GM12892 (cell line): ENCODE data around the gene TNK2.

Experiments
- POLR2A ChIP-seq: IDR thresholded peaks from 2 replicates; pipeline ENCODE4 v1.6.1; 2011; ENCODE audit warnings: low read depth, low read length, control low read depth
- POLR2AphosphoS5 ChIP-seq: IDR thresholded peaks from 2 replicates; pipeline ENCODE4 v1.6.1; 2011; ENCODE audit warnings: low read depth, low read length, control low read depth
- TAF1 ChIP-seq: IDR thresholded peaks from 2 replicates; pipeline ENCODE4 v1.6.1; 2011; ENCODE audit warnings: low read depth, mild to moderate bottlenecking, control low read depth, low read length, borderline replicate concordance

DNA sequence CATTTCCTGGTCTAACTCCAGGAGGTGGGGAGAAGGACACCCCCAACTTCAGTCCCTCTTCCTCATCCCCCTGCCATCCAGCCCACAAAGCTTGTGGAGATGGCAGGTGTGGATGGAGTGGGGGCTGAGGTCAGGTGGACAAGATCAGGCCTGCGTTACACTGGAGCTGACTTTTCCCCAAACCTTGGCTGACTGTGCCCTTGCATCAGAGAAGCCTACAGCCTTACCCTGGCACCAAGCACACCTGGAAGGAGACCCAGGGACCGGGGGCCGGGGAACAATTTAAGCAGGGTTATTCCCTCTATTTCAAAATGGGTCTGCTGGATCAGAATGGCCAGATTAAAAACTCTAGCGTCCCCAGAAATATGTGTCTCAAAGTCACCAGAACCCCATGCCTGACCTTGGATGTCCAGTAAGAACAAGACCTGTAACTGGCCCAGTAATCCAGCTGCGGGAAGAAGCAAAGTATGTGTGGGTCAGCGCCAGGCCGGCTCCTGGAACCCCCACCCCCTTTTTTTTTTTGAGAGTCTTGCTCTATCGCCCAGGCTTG, 14.4 kb downstream of the TNK2 start:
- TF ChIP-seq POLR2AphosphoS5 = no peak
- TF ChIP-seq POLR2A = no peak
- no peak for TF ChIP-seq TAF1
